Measurements from ENCODE around the gene KCNAB2. TPM values are rescaled to one million over a fixed set of nuclear protein-coding genes. Genes with fewer than 3 reads are reported as not detected.

Gene KCNAB2
- total RNA-seq, 1 donor from 2014 or later: 29.0 TPM

GRCh38 chr1:6107409-6108356 lies 62.0 kb downstream of the KCNAB2 start:
- DNase-seq (ENCODE audit: low spot score): no peak

GRCh38 chr1:6108476-6108875 lies 62.8 kb downstream of the KCNAB2 start:
- DNase-seq (ENCODE audit: low spot score): no peak

DNA sequence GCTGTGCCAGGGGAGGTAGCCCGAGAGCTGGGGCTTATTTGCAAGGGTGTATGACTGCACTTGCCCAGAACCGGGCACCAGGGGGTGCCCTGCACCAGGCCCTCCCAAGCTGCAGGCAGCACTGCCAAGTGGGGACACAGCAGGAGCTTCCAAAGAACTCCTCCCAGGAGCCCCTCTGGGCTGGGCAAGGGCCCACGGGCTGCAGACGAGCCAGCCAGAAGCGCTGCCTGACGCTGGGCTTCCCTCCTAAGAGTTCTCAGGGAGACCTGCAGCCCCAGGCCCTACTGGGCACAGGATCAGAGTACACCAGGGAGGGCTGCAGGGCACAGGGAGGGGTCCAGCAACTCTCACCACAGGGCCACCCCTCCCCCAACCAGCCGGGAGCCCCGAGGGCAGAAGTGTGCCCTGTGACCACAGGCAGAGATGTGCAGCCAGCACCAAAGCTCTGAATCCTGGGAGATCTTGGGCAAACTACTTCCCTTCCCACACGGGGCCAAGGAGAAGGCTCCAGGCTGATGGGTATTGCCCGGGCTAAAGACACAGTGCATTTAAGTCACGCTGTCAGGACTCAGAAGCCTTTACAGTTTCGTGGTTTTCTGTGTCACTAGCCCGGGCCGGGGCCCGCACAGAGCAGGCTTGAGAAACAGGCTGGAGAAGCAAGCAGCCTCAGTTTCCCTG lies 63.4 kb downstream of the KCNAB2 start:
- no peak for DNase-seq (ENCODE audit: low spot score)

DNA sequence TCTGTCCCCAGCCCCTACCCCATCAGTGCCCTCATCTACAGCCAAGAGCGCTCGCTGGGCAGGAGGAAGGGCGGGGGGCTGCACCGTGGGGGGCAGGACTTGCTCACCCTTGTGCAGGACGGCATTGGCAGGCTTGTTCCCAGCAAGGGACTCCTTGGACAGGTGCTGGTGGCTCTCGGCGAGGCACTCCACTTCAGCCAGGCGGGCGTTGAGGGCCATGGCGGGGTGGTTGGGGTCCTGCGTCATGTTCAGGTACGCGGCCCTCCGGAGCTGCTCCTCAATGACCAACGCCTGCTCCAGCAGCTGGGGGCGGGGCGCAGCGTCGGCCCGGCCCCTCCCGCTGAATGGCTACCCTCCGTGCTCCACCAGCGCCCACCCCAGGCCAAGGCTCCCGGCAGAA lies 64.0 kb downstream of the KCNAB2 start:
- no peak for DNase-seq (ENCODE audit: low spot score)

DNA sequence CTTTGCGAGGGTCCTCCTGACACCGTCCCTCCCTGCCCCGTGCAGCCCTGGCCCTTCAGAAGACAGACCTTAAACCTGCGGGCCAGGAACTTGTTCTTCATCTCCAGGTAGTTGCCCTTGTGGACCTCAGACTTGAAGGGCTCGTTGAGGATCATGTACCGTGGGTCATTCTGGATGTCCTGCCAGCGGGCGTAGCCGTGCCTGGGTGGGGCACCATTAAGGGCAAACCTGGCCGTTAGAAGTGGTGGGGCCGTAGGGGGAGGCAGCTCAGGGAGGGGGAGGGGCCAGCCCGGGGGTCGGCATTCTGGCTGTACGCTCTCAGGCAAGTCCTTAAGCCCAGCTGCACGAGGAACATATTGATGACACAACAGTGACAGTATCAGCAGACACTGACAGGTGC lies 64.6 kb downstream of the KCNAB2 start:
- no peak for DNase-seq (ENCODE audit: low spot score)

DNA sequence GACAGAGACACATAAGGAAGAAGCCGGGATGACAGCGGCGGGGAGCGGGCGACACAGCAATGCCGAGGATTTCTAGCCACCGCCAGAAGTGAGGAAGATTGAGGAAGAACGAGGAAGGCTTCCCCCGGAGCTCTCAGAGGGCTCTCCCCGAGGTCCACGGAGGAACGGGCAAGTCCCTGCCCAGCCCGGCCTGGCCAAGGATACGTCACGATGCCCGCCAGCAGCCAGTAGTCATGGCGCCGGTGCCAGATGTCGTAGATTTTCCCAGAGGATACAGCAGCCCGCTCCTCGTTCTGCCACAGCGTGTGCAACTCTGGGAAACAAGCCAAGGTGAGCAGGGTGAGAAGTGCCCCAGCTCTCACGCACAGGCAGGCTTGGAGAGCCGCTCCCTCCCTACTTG lies 65.9 kb downstream of the KCNAB2 start:
- DNase-seq (ENCODE audit: low spot score): no peak

DNA sequence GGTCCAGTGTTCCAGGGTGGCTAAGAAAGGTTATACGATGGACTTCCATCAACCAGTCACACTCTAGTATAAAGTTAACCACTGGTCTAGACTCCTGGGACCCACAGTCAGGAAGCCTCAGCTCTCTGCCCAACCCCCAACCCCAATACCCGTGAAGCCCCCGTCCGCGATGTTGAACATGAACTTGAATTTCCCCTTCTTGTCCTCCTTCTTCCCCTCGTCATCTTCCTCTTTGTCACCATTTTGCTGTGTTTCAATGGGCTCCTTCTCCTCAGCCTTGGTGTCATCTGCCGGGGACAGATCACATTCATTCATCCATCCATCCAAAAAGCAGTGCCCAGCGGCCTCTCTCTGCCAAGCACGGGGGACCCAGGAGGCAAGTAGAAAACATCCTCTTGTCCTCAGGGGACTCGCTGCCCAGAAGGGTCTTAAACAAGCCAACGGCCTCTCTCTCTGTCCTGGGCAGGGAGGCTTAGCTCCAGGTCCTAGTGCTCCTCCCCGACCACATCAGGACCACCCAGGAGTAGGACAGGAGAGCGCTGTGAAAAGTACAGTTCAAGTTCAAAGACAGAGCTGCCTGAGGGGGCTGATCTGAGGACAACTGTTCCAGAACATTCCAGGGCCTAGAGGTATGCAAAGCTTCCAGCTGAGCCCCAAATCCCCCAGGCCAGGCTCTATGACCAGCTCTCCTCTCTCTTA lies 66.5 kb downstream of the KCNAB2 start:
- no peak for DNase-seq (ENCODE audit: low spot score)

GRCh38 chr1:6112690-6113005 lies 67.0 kb downstream of the KCNAB2 start:
- DNase-seq (ENCODE audit: low spot score): no peak

GRCh38 chr1:6113116-6113515 lies 67.4 kb downstream of the KCNAB2 start:
- DNase-seq (ENCODE audit: low spot score): no peak

- DNase-seq (ENCODE audit: low spot score): no peak
Observed at GRCh38 chr1:6113745-6114144, 68.1 kb downstream of the KCNAB2 start.

DNA sequence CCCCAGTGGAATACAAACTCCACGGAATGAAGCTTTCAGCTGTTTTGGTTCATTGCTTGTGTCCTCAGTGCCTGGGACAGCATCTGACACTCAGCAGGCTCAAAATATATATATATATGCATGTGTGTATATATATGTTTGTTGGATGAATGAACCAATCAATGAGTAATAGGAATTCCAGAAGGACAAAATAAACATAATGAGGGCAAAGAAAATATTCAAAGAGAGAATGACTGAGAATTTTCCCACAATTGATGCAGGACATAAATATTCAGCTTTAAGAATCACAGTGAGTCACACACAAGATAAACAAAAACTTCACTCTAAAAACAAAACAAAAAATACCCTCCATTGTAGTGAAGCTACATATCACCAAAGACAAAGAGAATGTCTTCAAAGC lies 70.4 kb downstream of the KCNAB2 start:
- no peak for DNase-seq (ENCODE audit: low spot score)

DNA sequence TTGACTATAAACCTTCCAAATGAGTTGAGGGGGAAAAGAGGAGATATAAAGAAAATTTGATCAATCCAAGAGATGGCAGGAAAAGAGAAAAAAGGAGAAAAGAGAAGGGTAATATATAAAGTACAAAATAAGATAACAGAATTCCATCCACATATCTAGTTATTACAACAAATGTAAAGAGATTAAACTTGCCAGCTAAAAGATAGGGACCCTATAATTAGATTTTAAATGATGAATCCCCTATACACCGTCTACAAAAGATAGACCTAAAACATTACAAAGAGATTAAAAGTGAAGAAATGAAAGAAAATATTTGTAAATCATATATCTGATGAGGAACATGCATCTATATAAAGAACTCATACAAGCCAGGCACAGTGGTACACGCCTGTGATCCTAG lies 71.4 kb downstream of the KCNAB2 start:
- DNase-seq (ENCODE audit: low spot score): no peak

- DNase-seq (ENCODE audit: low spot score): no peak
Observed at GRCh38 chr1:6117624-6118023, 71.9 kb downstream of the KCNAB2 start.

DNA sequence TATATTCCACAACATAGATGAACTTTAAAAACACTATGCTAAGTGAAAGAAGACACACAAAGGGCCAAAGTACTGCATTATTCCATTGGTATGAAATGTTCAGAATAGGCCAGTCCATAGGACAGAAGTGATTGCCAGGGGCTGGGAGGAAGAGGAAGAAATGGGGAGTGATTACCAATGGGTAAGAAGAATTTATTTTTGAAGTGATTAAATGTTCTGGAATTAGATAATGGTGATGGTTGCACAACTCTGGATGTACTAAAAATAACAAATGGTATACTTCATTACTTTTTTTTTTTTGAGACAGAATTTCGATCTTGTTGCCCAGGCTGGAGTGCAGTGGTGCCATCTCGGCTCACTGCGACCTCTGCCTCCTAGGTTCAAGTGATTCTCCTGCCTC lies 72.7 kb downstream of the KCNAB2 start:
- no peak for DNase-seq (ENCODE audit: low spot score)

- DNase-seq (ENCODE audit: low spot score): no peak
Observed at GRCh38 chr1:6121021-6121421, 75.3 kb downstream of the KCNAB2 start.

GRCh38 chr1:6121651-6122370 lies 76.1 kb downstream of the KCNAB2 start:
- DNase-seq (ENCODE audit: low spot score): no peak

- DNase-seq (ENCODE audit: low spot score): no peak
Observed at GRCh38 chr1:6123083-6123482, 77.4 kb downstream of the KCNAB2 start.

GRCh38 chr1:6123816-6124215 lies 78.1 kb downstream of the KCNAB2 start:
- DNase-seq (ENCODE audit: low spot score): no peak

GRCh38 chr1:6124341-6124740 lies 78.7 kb downstream of the KCNAB2 start:
- no peak for DNase-seq (ENCODE audit: low spot score)

GRCh38 chr1:6124746-6125365 lies 79.2 kb downstream of the KCNAB2 start:
- DNase-seq (ENCODE audit: low spot score): no peak

DNA sequence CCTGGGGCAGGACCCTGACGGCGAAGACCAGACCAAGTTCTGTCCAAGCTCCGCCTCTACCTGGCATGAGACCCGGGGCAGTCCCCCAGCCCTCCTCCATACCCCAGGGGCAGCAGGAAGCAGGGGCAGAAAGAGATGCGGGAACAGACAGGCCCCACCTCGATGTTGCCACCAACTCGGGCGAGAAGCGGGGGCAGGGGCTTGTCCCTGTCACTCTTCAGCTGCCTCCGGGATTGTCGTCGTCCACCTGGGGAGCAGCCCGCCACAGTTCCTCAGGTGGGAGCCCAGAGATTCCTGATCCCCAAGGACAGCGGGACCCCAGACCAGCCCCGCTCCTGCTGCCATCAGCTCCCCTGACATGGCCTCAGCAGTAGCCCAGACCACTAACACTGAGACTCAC lies 79.7 kb downstream of the KCNAB2 start:
- DNase-seq (ENCODE audit: low spot score): no peak
